ENCODE data around the gene FHAD1.

The FHAD1 gene

DNA sequence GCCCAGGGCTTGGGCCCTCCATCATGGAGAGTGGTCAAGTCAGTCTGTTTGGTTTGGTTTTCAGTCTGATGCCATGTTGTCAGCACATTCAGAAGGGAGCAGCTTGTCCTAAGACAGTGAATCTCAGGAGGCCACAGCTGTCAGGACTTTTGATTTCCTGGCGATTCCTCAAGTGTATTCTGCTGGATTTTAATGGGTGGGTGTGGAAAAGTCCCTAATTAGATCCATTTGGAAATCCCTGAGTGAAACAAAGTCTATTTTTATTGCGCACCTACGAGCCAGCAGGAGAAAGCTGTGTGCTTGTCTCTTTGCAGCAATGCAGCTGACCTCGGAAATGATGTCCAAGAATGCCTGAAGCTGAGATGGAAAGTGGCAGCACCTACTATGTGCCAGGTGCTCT, 21.6 kb upstream of the FHAD1 start:
- no peak overlapping the region for H3K27ac Mint-ChIP-seq
- no peaks in the 10 kb centered on the region for H3K9me3 Mint-ChIP-seq
- H3K27me3 Mint-ChIP-seq = peaks cover 10% of the 10 kb centered on the region
- ATAC-seq (ENCODE audit: low read depth) = no peak
- no peaks in the 10 kb centered on the region for H3K36me3 Mint-ChIP-seq
- peaks cover 10% of the 10 kb centered on the region for H3K4me1 Mint-ChIP-seq
- DNase-seq (ENCODE audit: low spot score in 2 of 2) = no peak
- no peak overlapping the region for H3K4me3 Mint-ChIP-seq

DNA sequence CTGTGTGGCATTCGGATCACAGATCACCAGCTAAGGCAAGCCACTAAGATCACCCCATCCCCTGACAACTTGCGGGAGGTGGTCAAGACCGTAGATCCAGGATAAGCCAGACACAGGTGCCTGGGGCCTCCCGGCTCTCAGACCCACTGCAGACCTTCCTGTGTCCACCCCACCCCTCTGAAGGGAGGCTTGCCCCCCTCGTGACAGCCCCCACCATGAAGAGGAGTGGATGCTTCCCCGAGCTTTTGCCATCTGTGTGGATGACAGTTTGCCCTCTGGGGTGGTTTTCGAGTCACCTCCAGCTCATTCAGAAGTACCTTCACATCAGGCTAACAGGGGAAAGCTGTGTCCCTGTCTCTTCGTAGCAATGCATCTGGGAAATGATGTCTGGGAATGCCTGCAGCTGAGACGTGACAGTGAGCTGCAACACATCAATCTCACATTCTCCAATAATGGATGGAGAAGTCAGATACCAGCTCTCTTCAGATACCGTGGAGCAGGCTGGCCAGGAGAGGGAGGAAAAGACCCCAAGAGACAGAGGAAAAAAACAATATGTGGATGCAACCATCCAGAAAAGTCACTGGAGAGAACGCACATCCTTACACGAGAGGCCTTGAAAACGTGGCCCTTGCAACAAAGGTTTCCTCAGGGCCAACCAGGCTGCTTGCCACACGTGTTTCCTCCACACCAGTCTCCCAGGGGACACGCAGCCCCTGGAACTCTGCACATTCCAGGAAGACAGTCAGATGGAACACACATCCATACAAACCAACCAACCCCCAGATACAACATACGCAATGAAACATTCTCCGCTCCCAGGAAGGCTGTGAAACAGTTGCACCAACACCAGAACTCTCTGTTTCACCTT, 20.4 kb upstream of the FHAD1 start:
- Mint-ChIP-seq H3K27me3 (peaks cover 8% of the 10 kb centered on the region), H3K36me3 (no peaks in the 10 kb centered on the region), H3K4me1 (peaks cover 11% of the 10 kb centered on the region), H3K4me3 (no peak overlapping the region), H3K27ac (no peak overlapping the region), H3K9me3 (no peaks in the 10 kb centered on the region)
- ATAC-seq (ENCODE audit: low read depth) (no peak), DNase-seq (ENCODE audit: low spot score in 2 of 2) (no peak)

GRCh38 chr1:15229707-15230131, 17.3 kb upstream of the FHAD1 start:
- H3K4me1 Mint-ChIP-seq = peaks cover 6% of the 10 kb centered on the region
- H3K36me3 Mint-ChIP-seq = no peaks in the 10 kb centered on the region
- peaks cover 4% of the 10 kb centered on the region for H3K27me3 Mint-ChIP-seq
- no peaks in the 10 kb centered on the region for H3K9me3 Mint-ChIP-seq
- H3K27ac Mint-ChIP-seq = no peak overlapping the region
- ATAC-seq (ENCODE audit: low read depth) = no peak
- no peak for DNase-seq (ENCODE audit: low spot score in 2 of 2)
- no peak overlapping the region for H3K4me3 Mint-ChIP-seq

- Mint-ChIP-seq H3K27ac (no peak overlapping the region), H3K36me3 (no peaks in the 10 kb centered on the region), H3K9me3 (no peaks in the 10 kb centered on the region), H3K4me1 (peaks cover 3% of the 10 kb centered on the region), H3K27me3 (peaks cover 9% of the 10 kb centered on the region), H3K4me3 (no peak overlapping the region)
- ATAC-seq (ENCODE audit: low read depth) = peak; percentile 56
- no peak for DNase-seq (ENCODE audit: low spot score in 2 of 2)
Measured at GRCh38 chr1:15231714-15232201, 15.3 kb upstream of the FHAD1 start.

DNA sequence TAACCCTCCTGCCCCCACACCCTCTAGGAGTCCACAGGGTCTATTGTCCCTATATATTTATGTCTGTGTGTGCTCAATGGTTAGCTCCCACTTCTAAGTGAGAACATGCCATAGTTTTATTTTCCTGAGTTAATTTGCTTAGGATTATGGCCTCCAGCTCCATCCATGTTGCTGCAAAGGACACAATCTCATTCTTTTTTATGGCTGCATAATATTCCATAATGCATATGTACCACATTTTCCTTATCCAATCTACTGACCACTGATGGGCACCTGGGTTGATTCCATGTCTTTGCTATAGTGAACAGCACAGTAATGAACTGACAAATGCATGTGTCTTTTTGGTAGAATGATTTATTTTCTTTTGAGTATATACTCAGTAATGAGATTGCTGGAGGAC, 13.3 kb upstream of the FHAD1 start:
- Mint-ChIP-seq H3K27ac (no peak overlapping the region), H3K4me1 (peaks cover 3% of the 10 kb centered on the region), H3K9me3 (no peaks in the 10 kb centered on the region), H3K36me3 (no peaks in the 10 kb centered on the region), H3K27me3 (peaks cover 10% of the 10 kb centered on the region), H3K4me3 (no peak overlapping the region)
- DNase-seq (ENCODE audit: low spot score in 2 of 2) (no peak), ATAC-seq (ENCODE audit: low read depth) (no peak)

DNA sequence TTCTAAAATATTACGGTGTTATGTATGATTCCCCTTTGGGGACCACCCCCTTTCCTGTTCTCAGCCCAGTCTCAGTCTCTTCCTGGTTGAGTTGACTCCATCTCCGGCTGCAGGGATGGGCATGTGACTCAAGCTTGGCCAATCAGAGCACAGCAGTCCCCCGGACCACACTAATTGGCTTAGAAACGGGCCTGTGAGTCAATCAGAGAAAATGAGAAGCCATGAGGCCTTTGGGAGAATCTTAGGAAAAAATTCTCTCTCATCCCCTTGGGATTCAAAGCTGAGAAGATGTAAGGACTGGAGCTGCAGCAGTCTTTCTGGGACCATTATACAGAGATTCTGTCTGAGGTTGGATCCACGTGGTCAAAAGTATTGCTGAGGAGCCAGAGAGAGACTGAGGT, 10.7 kb upstream of the FHAD1 start:
- no peaks in the 10 kb centered on the region for H3K36me3 Mint-ChIP-seq
- ATAC-seq (ENCODE audit: low read depth) = no peak
- no peak overlapping the region for H3K27ac Mint-ChIP-seq
- H3K4me1 Mint-ChIP-seq = peaks cover 3% of the 10 kb centered on the region
- H3K9me3 Mint-ChIP-seq = no peaks in the 10 kb centered on the region
- H3K27me3 Mint-ChIP-seq = peaks cover 14% of the 10 kb centered on the region
- no peak for DNase-seq (ENCODE audit: low spot score in 2 of 2)
- H3K4me3 Mint-ChIP-seq = no peak overlapping the region

DNA sequence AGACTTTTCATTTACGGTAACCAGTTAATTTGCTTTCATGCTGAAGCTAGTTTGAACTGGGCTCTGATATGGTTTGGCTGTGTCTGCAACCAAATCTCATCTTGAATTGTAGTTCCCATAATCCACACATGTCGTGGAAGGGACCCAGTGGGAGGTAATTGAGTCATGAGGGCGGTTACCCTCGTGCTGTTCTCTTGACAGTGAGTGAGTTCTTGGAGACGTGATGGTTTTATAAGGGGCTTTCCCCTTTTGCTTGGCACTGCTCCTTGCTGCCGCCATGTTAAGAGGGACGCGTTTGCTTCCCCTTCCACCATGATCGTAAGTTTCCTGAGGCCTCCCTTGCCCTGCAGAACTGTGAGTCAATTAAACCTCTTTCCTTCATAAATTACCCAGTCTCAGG, 10.3 kb upstream of the FHAD1 start:
- DNase-seq (ENCODE audit: low spot score in 2 of 2) (no peak), ATAC-seq (ENCODE audit: low read depth) (no peak)
- Mint-ChIP-seq H3K27ac (no peak overlapping the region), H3K9me3 (no peaks in the 10 kb centered on the region), H3K4me3 (no peak overlapping the region), H3K27me3 (peaks cover 14% of the 10 kb centered on the region), H3K4me1 (no peaks in the 10 kb centered on the region), H3K36me3 (no peaks in the 10 kb centered on the region)

DNA sequence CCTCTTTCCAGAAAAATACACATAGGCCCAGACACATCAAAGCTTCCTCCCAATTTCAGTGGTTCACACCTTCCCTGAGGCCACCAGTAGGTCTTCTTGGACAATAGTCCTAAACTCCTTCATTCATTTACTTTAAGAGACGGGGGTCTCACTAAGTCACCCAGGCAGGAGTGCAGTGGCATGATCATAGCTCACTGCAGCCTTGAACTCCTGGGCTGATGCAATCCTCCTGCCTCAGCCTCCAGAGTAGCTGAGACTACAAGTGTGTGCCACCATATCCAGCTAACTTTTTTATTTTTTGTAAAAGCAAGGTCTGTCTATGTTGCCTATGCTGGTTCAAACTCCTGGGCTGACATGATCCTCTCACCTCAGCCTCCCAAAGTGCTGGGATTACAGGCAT, 8.2 kb upstream of the FHAD1 start:
- Mint-ChIP-seq H3K9me3 (no peaks in the 10 kb centered on the region), H3K4me3 (no peak overlapping the region), H3K27ac (no peak overlapping the region), H3K27me3 (peaks cover 14% of the 10 kb centered on the region), H3K4me1 (no peaks in the 10 kb centered on the region), H3K36me3 (no peaks in the 10 kb centered on the region)
- ATAC-seq (ENCODE audit: low read depth) (no peak), DNase-seq (ENCODE audit: low spot score in 2 of 2) (no peak)

- DNase-seq (ENCODE audit: low spot score in 2 of 2) = no peak
- ATAC-seq (ENCODE audit: low read depth) = no peak
- Mint-ChIP-seq H3K27ac (no peak overlapping the region), H3K27me3 (peaks cover 14% of the 10 kb centered on the region), H3K36me3 (no peaks in the 10 kb centered on the region), H3K9me3 (peaks cover 3% of the 10 kb centered on the region), H3K4me1 (peaks cover 6% of the 10 kb centered on the region), H3K4me3 (no peak overlapping the region)
Measured at GRCh38 chr1:15242766-15243165, 4.3 kb upstream of the FHAD1 start.

GRCh38 chr1:15243275-15244043, 3.6 kb upstream of the FHAD1 start:
- peaks cover 3% of the 10 kb centered on the region for H3K9me3 Mint-ChIP-seq
- no peak overlapping the region for H3K27ac Mint-ChIP-seq
- peaks cover 17% of the 10 kb centered on the region for H3K27me3 Mint-ChIP-seq
- no peak overlapping the region for H3K4me3 Mint-ChIP-seq
- peaks cover 7% of the 10 kb centered on the region for H3K4me1 Mint-ChIP-seq
- no peak for ATAC-seq (ENCODE audit: low read depth)
- H3K36me3 Mint-ChIP-seq = no peaks in the 10 kb centered on the region
- no peak for DNase-seq (ENCODE audit: low spot score in 2 of 2)

- ATAC-seq (ENCODE audit: low read depth) = peak; percentile 32
- no peak overlapping the region for H3K27ac Mint-ChIP-seq
- no peak overlapping the region for H3K4me3 Mint-ChIP-seq
Measured at GRCh38 chr1:15244813-15245212, 2.2 kb upstream of the FHAD1 start.

DNA sequence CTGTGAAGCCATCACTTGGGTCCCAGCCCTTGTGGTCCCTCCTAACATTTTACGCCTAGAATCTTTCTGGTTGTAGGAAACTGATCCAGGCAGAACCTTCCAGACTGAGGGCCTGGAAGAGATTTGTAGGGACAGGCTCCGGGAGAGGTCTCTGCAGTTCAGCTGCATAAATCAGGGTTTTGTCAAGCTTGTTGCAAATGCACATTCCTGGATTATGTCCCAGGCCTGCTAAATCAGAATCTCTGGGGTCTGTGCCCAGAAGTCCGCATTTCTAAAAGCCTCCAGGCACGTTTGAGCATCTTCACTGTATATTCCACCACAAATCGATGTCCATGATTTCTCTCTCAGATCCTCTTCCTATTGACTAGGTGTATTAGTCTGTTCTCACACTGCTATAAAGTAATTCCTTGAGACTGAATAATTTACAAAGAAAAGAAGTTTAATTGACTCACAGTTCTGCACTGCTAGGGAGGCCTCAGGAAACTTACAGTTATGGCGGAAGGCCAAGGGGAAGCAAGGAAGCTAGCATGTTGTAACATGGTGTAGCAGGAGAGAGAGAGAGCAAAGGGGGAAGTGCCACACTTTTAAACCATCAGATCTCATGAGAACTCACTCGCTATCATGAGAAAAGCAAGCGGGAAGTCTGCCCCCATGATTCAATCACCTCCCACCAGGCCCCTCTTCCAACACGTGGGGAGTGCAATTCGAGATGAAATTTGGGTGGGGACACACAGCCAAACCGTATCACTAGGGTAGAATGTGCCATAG, 1.2 kb upstream of the FHAD1 start:
- Mint-ChIP-seq H3K4me3 (no peak overlapping the region), H3K9me3 (peaks cover 3% of the 10 kb centered on the region), H3K36me3 (no peaks in the 10 kb centered on the region), H3K27me3 (peaks cover 27% of the 10 kb centered on the region), H3K27ac (no peak overlapping the region), H3K4me1 (peaks cover 7% of the 10 kb centered on the region)
- ATAC-seq (ENCODE audit: low read depth) (no peak), DNase-seq (ENCODE audit: low spot score in 2 of 2) (no peak)

More at GRCh38 chr1:15244813-15245212, 2.2 kb upstream of the FHAD1 start:
- H3K27me3 Mint-ChIP-seq = peaks cover 25% of the 10 kb centered on the region
- H3K9me3 Mint-ChIP-seq = peaks cover 3% of the 10 kb centered on the region
- peaks cover 7% of the 10 kb centered on the region for H3K4me1 Mint-ChIP-seq
- DNase-seq (ENCODE audit: low spot score in 2 of 2) = no peak
- H3K36me3 Mint-ChIP-seq = no peaks in the 10 kb centered on the region

- DNase-seq (ENCODE audit: low spot score in 2 of 2) = no peak
- Mint-ChIP-seq H3K36me3 (no peaks in the 10 kb centered on the region), H3K4me1 (peaks cover 9% of the 10 kb centered on the region), H3K4me3 (no peak overlapping the region), H3K9me3 (peaks cover 3% of the 10 kb centered on the region), H3K27me3 (peaks cover 23% of the 10 kb centered on the region), H3K27ac (no peak overlapping the region)
- ATAC-seq (ENCODE audit: low read depth) = no peak
Measured at GRCh38 chr1:15248216-15248615, 1.2 kb downstream of the FHAD1 start.

GRCh38 chr1:15249081-15249480, 2.1 kb downstream of the FHAD1 start:
- no peak for DNase-seq (ENCODE audit: low spot score in 2 of 2)
- Mint-ChIP-seq H3K36me3 (no peaks in the 10 kb centered on the region), H3K9me3 (peaks cover 3% of the 10 kb centered on the region), H3K4me3 (no peak overlapping the region), H3K27ac (no peak overlapping the region), H3K27me3 (peaks cover 23% of the 10 kb centered on the region), H3K4me1 (peaks cover 9% of the 10 kb centered on the region)
- ATAC-seq (ENCODE audit: low read depth) = no peak

All from memory B cell (primary cell).